Lower leg skin (tissue), 3 donors: ENCODE data around the gene PRR14L.

ENCODE experiments used
- CTCF ChIP-seq, 3 donors: fragments of 450-650 bp; IDR thresholded peaks; one replicate each; pipeline ENCODE4 v1.5.1; 2016; ENCODE audit warnings: antibody characterized with exemption in 3 of 3, mild to moderate bottlenecking in 3 of 3, moderate library complexity in 2 of 3
- POLR2A ChIP-seq, 2 donors: fragments of 450-650 bp; IDR thresholded peaks; one replicate each; pipeline ENCODE4 v1.6.1; 2016 to 2017; ENCODE audit warnings: antibody characterized with exemption in 2 of 2, mild to moderate bottlenecking in 1 of 2, moderate library complexity in 1 of 2

GRCh38 chr22:31637891-31638618 is 111.9 kb downstream of the PRR14L start:
- no peak for TF ChIP-seq POLR2A (IDR thresholded peaks at IDR 0.05)
- no peak for TF ChIP-seq CTCF (IDR thresholded peaks at IDR 0.05)
